GM18868 (cell line): ENCODE data around the gene DLGAP3.
"Not testable (repeated sequence)": the region's sequence is repeated elsewhere in the genome, so short reads cannot be mapped to it uniquely, and the experiment has no call there.

ENCODE experiments used
- ATAC-seq: cut with Tn5 transposase; IDR thresholded peaks from one replicate; pipeline ENCODE4 v1.9.1; 2021; ENCODE audit warnings: mild to moderate bottlenecking, moderate library complexity; ENCODE audit not compliant: unreplicated experiment

Gene DLGAP3, protein sequence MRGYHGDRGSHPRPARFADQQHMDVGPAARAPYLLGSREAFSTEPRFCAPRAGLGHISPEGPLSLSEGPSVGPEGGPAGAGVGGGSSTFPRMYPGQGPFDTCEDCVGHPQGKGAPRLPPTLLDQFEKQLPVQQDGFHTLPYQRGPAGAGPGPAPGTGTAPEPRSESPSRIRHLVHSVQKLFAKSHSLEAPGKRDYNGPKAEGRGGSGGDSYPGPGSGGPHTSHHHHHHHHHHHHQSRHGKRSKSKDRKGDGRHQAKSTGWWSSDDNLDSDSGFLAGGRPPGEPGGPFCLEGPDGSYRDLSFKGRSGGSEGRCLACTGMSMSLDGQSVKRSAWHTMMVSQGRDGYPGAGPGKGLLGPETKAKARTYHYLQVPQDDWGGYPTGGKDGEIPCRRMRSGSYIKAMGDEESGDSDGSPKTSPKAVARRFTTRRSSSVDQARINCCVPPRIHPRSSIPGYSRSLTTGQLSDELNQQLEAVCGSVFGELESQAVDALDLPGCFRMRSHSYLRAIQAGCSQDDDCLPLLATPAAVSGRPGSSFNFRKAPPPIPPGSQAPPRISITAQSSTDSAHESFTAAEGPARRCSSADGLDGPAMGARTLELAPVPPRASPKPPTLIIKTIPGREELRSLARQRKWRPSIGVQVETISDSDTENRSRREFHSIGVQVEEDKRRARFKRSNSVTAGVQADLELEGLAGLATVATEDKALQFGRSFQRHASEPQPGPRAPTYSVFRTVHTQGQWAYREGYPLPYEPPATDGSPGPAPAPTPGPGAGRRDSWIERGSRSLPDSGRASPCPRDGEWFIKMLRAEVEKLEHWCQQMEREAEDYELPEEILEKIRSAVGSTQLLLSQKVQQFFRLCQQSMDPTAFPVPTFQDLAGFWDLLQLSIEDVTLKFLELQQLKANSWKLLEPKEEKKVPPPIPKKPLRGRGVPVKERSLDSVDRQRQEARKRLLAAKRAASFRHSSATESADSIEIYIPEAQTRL

DNA sequence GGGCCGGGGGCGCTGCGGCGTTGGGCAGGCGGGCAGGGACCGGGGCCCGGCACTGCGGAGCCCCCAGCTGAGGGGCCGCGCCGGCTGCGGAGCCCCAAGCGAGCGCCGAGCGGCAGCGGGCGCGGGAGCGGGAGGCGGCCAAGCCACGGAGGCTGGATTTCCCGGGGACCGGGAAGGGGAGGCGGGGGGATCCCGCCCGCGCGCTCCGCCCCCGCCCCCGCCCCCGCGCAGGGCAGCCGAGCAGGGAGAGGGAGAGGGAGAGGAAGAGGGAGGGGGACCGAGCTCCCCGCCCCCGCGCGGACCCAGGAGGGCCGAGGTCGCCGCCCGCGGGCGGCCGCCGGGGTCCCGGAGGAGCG lies at the start of gene DLGAP3:
Gene DLGAP3, minus strand, starts transcription at position 154 of the 356 bp plus-strand sequence. CDS start 24,267 bp downstream, outside the sequence.
- ATAC-seq: no peak

- no peak for ATAC-seq
Observed at GRCh38 chr1:34978921-34979320, 49.5 kb upstream of the DLGAP3 start.

GRCh38 chr1:34977858-34978257 lies 48.4 kb upstream of the DLGAP3 start:
- ATAC-seq: no peak

DNA sequence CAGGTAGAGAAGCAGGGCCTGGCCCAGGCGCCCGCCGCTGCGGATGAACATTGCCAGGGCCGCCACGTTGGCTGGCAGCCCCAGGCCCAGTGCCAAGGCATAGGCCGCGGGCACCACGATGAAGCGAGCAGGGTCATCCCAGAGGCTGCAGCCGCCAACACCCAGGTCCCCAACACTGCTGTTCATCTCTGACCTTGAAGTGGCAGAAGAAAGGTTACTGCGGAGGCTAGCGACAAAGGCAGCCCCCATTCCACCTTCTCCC lies 47.7 kb upstream of the DLGAP3 start:
- ATAC-seq: no peak

- ATAC-seq: no peak
Observed at GRCh38 chr1:34976384-34977209, 47.1 kb upstream of the DLGAP3 start.

DNA sequence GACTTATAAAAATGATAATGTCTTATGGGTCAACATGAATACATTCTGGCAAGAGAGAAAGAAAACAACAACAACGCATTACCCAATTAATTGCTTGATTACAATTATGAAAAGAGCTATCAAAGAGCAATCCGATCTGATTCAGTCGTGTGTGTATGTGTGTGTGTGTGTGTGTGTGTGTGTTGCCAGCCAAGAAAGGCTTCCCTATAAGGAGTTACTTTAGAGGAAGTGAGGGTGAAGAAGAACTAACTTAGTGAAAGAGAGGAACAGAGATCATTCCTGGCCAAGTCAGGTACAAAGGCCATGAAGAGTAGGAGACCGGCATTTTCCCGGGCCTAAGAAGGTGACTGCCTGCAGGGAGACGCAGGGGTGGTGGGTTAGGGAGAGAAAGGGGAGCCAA lies 46.3 kb upstream of the DLGAP3 start:
- ATAC-seq: no peak

DNA sequence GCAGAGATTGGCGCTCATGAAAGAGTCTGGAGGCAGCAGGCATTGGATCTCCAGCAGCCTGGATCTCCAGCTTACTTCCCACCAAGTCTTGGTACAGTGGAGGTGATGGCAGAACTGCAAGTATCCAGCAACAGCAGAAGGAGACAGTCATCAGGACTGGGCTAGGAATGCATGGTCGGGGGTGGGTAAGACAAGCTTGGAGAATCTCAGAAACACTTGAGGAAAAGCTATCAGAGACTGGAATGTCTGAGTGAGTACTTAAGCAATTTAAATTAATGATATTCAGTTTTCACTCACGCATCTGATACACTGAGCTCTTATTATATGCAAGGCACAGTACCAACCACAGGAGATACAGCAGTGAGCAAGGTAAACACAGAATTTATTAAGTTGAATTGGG lies 45.9 kb upstream of the DLGAP3 start:
- ATAC-seq: no peak

DNA sequence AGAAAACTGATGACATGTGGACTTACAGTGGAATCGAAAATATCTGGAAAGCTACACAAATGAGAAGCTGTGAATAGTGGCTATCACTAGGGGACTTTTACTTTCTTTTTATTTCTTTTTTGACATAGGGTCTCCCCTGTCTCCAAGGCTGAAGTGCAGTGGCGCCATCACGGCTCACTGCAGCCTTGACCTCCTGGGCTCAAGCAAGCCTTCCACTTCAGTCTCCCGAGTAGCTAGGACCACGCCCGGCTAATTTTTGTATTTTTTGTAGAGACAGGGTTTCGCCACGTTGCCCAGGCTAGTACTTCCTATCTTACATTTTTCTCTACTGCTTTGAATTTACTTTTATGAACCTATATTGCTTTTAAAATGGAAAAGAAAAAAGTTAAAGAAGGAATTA lies 45.2 kb upstream of the DLGAP3 start:
- no peak for ATAC-seq

DNA sequence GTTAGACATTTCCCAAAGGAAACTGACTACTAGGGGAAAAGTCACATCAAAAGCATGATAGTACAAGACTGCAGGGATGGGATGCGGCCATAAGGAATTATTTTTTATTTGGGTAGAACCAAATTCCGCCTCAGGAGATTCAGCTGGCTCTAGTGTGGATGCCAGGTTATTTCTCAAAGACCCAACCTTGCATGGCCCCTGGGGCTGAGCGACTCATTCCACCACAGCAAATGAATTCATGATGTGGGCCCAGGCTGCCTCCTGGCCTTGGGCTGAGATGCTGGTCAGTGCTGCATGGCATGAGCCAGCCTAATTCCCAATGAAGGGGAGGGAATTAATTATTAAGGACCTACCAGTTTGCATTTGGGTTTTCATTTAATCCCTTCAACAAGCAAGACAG lies 43.9 kb upstream of the DLGAP3 start:
- no peak for ATAC-seq

GRCh38 chr1:34970829-34971228 lies 41.4 kb upstream of the DLGAP3 start:
- ATAC-seq: no peak

GRCh38 chr1:34970220-34970735 lies 40.8 kb upstream of the DLGAP3 start:
- ATAC-seq: no peak

DNA sequence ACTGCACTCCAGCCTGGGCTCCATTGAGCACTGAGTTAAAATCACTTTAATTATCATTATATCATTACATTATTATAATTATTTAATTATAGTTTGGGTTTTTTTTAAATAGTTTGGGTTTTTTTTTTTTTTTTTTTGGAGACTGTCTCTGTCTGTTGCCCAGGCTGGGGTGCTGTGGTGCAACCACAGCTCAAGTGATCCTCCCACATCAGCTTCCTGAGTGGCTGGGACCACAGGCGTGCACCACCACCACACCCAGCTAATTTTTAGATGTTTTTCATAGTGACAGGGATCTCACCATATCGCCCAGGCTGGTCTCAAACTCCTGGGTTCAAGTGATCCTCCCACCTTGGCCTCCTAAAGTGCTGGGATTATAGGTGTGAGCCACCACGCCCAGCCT lies 38.8 kb upstream of the DLGAP3 start:
- ATAC-seq: not testable (repeated sequence)

DNA sequence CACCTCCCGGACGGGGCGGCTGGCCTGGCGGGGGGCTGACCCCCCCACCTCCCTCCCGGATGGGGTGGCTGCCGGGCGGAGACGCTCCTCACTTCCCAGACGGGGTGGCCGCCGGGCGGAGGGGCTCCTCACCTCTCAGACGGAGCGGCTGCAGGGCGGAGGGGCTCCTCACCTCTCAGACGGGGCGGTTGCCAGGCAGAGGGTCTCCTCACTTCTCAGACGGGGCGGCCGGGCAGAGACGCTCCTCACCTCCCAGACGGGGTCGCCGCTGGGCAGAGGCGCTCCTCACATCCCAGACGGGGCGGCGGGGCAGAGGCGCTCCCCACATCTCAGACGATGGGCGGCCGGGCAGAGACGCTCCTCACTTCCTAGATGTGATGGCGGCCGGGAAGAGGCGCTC lies 38.2 kb upstream of the DLGAP3 start:
- ATAC-seq: not testable (repeated sequence)

GRCh38 chr1:34965597-34965996 lies 36.1 kb upstream of the DLGAP3 start:
- no peak for ATAC-seq

GRCh38 chr1:34950428-34950827 lies 21.0 kb upstream of the DLGAP3 start:
- ATAC-seq: no peak

- ATAC-seq: not testable (repeated sequence)
Observed at GRCh38 chr1:34948739-34949138, 19.3 kb upstream of the DLGAP3 start.

DNA sequence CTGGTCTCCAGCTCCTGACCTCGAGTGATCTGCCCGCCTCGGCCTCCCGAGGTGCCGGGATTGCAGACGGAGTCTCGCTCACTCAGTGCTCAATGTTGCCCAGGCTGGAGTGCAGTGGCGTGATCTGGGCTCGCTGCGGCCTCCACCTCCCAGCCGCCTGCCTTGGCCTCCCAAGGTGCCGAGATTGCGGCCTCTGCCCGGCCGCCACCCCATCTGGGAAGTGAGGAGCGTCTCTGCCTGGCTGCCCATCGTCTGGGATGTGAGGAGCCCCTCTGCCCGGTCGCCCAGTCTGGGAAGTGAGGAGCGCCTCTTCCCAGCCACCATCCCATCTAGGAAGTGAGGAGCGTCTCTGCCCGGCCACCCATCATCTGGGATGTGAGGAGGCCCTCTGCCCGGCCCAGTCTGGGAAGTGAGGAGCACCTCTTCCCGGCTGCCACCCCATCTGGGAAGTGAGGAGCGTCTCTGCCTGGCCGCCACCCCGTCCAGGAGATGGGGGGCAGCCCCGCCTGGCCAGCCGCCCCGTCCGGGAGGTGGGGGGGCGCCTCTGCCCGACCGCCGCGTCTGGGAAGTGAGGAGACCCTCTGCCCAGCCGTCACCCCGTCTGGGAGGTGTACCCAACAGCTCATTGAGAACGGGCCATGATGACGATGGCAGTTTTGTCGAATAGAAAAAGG lies 18.3 kb upstream of the DLGAP3 start:
- not testable (repeated sequence) for ATAC-seq

DNA sequence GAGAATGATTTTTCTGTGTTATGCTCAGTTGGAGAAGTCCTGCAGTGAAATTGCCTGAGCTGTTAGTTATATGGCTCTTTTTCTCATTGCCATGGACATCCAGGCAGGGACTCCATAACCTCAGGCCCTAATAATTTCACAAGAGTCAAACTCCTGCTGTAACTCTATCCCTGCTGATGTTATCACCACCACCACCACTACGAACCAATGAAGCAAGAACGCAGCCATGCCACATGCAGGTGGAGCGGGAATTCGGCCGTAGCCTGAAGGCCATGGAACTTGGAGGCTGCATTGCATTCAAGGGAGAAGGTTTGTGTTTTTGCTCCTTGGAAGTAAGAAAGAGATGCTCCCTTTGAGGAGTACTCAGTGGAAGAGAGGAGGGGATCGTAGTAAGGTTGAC lies 16.8 kb upstream of the DLGAP3 start:
- no peak for ATAC-seq

GRCh38 chr1:34941798-34942197 lies 12.3 kb upstream of the DLGAP3 start:
- ATAC-seq: not testable (repeated sequence)

DNA sequence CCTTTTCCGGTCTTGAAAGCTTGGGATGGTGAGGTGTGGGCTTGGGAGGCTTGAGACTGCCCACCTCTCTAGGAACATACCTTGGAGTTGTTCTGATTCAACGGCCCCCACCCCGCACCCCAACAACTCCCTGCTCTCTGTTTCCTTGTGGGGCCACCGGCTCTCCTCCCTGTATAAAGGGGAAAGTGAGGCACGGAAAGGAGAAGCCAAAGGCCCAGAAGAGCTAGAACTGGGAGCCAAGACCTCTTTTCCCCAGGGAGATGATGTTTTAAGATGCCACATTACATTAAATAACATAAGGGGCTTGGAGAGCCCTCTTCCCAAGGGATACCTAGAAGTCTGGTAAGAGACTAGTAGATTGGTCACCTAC lies 1.2 kb upstream of the DLGAP3 start:
- ATAC-seq: no peak
